ELR (cell line): ENCODE data around the gene ITGB5.
A peak's percentile ranks its signal among the peaks of the same experiment; 100 is the strongest.

Experiments used
- DNase-seq: peaks from one replicate; pipeline ENCODE4 v3.0.0-alpha.2; 2015; ENCODE audit warnings: low read depth

ITGB5 gene

DNA sequence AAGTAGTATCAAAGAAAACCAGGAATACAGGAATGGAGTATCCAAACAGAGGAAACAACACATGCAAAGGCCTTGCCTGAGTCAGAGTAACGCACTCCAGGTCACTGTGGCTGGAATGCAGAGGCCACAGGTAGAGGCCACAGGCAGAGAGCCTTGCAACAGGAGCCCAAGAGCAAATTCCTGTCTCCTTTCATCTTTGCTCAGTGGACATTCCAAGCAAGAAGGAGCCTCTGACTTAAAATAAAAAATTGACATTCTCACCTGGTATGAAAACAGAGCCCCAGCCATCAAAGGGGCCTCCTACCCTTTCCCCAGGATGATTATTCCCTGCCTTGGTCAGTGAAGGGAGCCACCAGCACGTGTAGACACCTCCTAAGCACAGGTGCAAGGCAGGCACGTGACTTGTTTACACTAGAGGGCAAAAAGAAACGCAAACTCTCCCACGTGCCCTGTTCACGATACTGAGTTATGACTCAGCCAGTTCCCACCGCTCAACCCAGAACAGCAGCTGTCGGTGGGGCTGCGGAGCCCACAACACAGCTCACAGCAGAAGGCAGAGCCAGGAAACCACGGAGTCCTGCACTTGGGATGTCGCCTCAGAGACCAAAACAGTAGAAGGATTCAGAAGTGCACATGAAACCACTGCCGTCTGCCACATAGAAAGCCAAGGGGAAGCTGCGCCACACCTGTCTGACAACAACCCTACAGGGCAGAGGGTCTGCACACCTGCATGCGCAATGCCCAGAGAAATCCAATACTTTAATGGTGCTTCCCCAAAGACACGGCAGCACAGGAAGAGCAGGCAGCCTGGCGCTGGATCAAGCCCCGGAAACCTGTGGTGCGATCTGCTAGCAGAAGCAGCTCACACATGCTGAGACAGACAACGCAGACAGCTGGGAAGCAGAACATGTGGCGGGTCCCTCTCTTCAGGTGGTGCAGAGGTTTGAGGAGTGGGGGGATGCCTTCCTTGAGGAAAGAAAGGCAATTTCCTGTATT is 52.1 kb downstream of the ITGB5 start:
- peak; percentile 78 for DNase-seq

- DNase-seq, result peak; percentile 42
Measured at GRCh38 chr3:124833710-124834332, 53.3 kb downstream of the ITGB5 start.

DNA sequence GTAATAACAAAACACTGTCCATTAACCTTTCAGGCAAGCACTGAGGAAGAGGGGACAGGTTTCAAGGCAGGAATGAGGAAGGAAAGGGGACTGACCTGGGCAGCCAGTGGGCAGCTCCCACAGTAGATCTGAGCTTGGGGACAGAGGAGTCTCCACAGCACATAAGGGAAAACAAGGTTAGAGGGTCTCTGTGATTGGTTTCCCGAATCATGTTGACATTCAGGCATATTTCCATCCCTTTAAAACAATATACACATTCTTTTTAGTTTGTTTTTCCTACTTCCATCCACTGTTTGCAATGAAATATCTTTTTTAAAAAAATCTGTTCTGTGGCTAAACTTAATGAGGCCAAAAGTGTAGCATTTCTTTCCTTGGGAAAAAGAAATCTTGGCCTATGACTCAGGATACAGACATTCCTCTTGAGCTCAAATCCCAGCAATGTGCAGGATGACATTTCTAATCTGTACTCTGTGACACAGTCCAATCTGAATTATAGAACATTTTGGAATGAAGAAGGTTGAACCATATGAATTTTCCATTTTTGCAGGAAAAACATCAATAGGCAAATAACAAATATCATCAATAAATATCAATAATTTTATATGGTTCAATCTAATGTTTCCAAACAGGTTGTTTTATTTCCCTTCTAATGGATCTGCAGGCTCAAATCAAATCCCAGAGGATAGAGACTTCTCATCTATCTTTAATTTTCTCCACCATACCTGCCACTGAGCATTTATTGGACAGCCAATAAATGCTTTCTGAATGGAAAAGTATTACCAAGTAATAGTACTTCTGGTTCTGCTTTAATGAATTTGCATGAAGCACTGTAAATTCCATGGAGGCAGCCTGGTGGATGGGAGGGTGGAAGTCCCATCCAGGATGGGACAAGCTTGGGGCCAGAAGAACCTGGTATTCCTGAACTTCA is 54.1 kb downstream of the ITGB5 start:
- peak; percentile 90 for DNase-seq

DNA sequence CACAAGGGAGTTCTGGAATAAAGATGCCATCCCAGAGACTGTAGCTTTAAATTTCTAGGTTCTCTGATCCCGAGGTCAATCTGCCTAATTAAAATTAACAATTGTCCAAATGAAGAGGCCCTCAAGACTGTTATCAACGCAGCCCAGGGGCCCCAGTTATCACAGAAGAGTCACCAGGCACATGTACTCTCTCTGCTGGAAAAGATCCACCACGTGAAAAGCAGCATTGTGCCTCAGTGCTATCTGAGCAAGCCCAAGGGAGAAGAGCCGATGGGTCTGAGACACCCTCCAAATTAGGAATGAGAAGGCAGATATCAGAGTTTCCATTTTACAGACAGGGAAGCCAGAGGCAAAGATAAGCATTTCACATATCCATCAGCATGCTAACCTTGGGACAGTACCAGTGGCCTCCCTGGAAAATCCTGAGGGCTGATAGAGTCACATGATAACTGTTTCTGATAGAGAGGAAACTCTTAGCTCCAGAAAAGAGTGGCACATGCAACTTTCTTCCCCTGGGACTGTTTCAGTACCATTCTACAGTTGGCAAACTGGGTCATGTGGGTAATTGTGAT is 55.5 kb downstream of the ITGB5 start:
- DNase-seq, result no peak

DNA sequence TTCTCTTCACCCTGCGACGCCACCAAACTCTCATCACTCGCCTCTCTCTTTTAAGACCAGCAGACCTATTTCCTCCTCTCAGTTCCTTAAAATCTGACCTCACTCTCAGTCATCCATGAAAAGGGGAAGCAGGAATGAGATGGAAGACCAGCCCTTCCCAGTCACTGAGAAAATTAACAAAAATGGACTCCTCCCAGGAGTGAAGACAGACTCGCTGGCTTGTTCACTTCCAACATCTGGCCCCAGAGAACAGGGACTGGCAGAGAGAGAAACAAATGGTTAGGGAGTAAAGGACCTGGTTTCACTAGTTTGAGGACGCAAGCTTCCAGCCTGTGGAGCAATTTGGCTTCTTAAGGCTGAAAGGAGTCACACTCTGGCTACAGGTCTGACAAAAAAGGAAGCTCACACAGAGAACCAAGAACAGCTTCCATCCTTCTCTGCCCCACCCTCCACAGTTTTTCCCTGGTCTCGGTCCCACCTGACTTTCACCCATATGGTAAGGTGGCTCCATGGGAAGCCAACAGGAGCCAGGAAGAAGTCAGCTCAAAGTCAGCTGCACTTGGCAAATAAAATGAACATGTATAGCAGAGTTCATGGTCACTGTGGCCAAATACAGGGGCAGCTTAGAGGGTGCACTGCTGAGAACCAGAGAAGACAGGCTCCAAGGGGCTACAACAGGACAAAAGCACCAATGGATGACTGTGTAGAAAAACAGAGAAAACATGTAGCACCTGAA is 57.2 kb downstream of the ITGB5 start:
- DNase-seq, result peak; percentile 28

GRCh38 chr3:124829178-124829818 is 57.9 kb downstream of the ITGB5 start:
- no peak for DNase-seq

GRCh38 chr3:124827476-124828206 is 59.5 kb downstream of the ITGB5 start:
- DNase-seq, result peak; percentile 54

DNA sequence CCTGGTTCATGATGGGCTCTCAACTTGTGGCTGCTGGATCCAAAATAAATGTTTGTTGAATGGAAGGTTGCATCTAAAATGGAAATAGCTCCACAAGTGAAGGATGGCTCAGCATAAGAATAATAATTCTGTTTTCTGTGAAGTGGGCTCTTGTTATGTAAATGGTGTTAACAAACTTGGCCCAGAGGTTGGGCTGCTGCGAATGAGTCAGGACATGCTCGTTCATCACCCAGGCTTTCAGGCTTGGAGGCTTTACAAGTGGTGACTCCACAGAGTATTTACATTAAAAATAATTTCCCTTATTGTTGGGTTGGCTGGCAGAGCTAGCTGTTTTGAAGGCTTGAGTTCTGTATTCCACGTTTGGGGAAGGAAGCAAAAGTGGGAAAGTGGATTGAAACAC is 60.5 kb downstream of the ITGB5 start:
- DNase-seq, result peak; percentile 89

- DNase-seq, result peak; percentile 85
Measured at GRCh38 chr3:124824286-124824915, 62.8 kb downstream of the ITGB5 start.

- no peak for DNase-seq
Measured at GRCh38 chr3:124823648-124824047, 63.5 kb downstream of the ITGB5 start.

- DNase-seq, result no peak
Measured at GRCh38 chr3:124823206-124823605, 64.0 kb downstream of the ITGB5 start.

- DNase-seq, result no peak
Measured at GRCh38 chr3:124821356-124821755, 65.8 kb downstream of the ITGB5 start.

DNA sequence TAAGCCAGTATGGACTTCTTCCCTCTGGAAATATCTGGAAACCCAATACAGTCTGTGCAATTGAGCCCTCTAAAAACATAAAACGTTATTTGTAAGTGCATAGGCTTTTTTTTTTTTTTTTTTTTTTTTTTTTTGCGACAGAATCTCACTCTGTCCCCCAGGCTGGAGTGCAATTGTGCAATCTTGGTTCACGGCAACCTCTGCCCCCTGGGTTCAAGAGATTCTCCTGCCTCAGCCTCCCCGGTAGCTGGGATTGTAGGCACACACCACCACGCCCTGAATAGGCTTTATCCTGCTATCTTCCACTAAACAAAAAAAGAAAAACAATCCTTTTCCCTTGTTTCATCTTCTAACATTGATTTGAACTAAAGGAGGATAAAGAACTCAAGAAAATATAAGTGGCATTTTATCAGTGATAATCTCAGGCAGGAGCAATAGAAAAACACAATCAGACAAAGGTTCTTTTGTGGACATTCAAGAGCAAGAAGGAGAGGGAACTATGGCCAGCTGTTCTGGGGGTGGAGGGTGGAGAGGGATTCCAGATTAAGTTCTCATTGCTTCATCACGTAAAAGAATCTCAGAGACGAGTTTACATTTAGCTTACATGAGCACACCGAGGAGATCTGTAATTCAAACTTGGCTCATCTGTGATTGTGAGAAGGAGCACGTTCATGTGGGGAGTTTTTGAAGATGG is 68.6 kb downstream of the ITGB5 start:
- no peak for DNase-seq

DNA sequence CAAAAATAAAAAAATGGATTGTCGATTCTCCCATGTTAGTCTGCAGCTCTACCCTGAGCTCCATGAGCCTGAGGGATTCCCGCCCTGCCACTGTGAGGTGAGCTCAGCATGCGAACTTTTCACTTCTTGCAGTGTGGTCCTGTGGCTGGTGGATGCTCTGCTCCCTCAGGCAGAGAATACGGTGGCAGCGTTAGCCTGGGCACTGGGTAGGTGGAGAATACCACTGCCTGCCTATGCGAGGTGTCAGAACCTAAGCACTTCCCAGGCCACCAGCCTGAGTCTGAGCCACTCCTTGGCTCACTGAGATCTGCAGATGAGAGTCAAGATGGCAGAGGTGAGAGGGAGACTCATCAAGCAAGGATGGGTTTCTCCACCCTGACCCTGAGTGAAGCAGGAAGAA is 70.1 kb downstream of the ITGB5 start:
- no peak for DNase-seq

GRCh38 chr3:124816206-124816605 is 71.0 kb downstream of the ITGB5 start:
- no peak for DNase-seq

DNA sequence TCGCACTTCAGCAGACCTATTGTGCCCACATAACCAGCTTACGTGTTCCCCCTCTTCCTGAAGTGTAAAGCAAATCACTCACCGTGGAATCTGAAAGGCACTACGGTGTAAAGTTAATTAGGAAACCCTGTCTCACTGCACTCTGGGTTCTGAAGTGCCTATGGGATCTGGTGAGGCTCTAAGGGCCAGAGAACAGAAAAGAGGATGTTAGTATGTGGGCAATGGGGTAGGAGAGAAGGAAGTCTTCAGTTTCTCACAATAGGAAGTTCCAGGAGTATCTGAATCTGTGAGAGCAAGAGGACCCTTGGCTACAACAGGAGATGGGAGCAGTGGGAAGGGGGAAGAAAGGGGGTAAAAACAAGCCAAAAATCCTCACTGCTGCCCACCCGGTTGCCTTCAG is 71.4 kb downstream of the ITGB5 start:
- DNase-seq, result no peak

DNA sequence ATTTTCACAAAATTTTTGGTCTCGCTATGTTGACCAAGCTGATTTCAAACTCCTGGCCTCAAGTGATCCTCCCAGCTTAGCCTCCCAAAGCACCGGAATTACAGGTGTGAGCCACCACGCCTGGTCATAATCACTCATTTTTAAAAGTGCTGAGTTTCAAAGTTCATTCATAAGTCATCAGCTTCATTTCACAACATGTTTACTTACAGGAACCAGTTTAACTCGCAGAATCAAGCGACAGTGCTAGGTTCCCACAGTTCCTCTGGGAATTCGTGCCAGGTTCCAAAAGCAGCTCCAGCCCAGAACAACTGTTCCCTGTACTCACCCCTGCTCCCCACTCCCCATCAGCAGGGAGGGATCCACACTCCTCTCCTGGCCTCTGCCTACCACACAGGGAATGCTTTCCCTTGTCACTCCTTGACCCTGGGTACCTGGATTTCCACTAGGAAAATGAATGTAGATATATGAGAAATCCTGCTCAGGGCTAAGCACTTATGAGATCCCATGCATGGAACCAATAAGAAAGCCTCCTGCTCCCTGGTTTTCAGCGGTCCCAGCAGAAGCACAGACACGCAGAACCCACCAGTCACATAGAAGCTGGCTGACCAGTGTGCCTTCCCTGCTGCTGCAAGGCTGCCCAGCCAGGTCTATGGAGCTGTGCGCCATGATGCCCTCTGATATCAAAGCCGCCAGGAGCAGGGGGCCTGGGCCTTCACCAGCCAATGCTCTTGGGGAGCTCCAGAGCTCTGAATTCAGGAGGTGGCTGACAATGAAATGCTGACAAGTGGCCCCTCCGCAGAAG is 72.3 kb downstream of the ITGB5 start:
- DNase-seq, result no peak

- no peak for DNase-seq
Measured at GRCh38 chr3:124813541-124813940, 73.6 kb downstream of the ITGB5 start.
